Measurements from ENCODE around the gene NOM1. TPM values are rescaled to one million over a fixed set of nuclear protein-coding genes. Genes with fewer than 3 reads are reported as not detected.

The NOM1 gene, protein sequence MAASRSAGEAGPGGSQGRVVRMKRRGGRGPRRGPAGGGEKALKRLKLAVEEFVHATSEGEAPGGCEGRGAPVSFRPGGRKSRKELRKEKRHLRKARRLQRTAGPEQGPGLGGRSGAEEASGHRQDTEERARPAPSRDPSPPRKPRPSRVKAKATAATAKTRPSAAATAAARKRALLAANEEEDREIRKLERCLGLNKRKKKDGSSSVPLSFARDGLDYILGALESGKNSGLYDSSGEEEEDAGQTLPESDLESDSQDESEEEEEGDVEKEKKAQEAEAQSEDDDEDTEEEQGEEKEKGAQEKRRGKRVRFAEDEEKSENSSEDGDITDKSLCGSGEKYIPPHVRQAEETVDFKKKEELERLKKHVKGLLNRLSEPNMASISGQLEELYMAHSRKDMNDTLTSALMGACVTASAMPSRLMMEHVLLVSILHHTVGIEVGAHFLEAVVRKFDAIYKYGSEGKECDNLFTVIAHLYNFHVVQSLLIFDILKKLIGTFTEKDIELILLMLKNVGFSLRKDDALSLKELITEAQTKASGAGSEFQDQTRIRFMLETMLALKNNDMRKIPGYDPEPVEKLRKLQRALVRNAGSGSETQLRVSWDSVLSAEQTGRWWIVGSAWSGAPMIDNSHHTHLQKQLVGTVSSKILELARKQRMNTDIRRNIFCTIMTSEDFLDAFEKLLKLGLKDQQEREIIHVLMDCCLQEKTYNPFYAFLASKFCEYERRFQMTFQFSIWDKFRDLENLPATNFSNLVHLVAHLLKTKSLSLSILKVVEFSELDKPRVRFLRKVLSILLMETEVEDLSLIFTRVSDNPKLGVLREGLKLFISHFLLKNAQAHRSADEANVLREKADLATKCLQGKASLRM
- polyA plus RNA-seq (2011; rRNA removed) (15.5 and 19.1 TPM in 2 replicates), polyA plus RNA-seq (2017; fragmentation: RNase III; extraction: RNeasy Plus Mini Kit Qiagen cat#74134 plus additional on column Dnase treatment) (17.7 to 19.0 TPM (median 18.8 TPM) in 3 replicates), polyA minus RNA-seq (2011; rRNA and poly(A)+ RNA removed) (22.2 and 24.6 TPM in 2 replicates)
- polyA plus RNA-seq (2012; cell fraction: cytosol; rRNA removed): 9.9 and 10.7 TPM in 2 replicates
- polyA plus RNA-seq (2012; cell fraction: nucleus; rRNA removed): 28.0 and 34.9 TPM in 2 replicates

DNA sequence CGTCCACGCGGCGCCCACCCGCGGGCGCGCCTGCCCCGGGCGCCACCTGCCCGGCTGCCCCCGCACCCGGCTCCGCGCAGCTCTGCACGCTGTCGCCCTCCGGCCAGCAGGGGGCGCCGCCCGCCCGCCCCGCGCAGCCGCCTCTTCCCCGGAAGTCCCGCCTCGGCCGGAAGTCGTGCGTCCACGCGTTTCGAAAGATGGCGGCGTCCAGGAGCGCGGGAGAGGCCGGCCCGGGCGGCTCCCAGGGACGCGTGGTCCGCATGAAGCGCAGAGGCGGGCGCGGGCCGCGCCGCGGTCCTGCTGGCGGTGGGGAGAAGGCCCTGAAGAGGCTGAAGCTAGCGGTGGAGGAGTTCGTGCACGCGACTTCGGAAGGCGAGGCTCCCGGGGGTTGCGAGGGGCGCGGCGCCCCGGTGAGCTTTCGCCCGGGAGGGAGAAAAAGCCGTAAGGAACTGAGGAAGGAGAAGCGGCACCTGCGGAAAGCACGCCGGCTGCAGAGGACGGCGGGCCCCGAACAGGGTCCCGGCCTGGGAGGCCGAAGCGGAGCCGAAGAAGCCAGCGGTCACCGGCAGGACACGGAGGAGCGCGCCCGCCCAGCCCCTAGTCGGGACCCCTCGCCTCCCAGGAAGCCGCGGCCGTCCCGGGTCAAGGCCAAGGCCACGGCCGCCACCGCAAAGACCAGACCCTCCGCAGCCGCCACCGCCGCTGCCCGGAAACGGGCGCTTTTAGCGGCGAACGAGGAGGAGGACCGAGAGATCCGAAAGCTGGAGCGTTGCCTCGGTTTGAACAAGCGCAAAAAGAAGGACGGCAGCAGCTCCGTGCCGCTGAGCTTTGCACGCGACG is at the start of gene NOM1:
NOM1 (plus strand) TSS at position 172 of the 840 bp plus-strand sequence; CDS start at position 198, 26 bp downstream.
- ChIA-PET CTCF (interaction anchor here (0.5 to 5.7 kb wide), 26 partner anchors 9 to 396 kb away, joined by 3 to 42 read pairs (median 5); partner anchors contain the start of gene LMBR1), POLR2A (interaction anchor here (0.6 to 1.7 kb wide), 6 partner anchors 15 to 275 kb away, joined by 3 to 12 read pairs (median 3); partner anchors contain the start of genes LMBR1, MNX1 and UBE3C)
- FAIRE-seq (no peak), DNase-seq (ENCODE audit: low read depth in 1 of 2, low spot score in 1 of 2) (peak; percentile 80 to 86), ATAC-seq (peak; percentile 92 to 94)
- Histone ChIP-seq H3K27ac (peak within 1 kb of the TSS; percentile 94), H3K4me2 (peak within 1 kb of the TSS; percentile 93), H3K4me3 (peak within 1 kb of the TSS; percentile 95), H3K9me3 (peaks cover 9% of the 10 kb centered on the region; the same call in 1 of the 3 replicates), H3K4me1 (peaks cover 14% of the 10 kb centered on the region; the same call in 2 of the 3 replicates)
- no peak for TF ChIP-seq FOSB (CRISPR knock-in tag; IDR thresholded peaks at IDR 0.05)
- TF ChIP-seq HDAC2 (IDR thresholded peaks at IDR 0.05): peak; percentile 97
- TF ChIP-seq ZSCAN20 (CRISPR knock-in tag; IDR thresholded peaks at IDR 0.05): no peak
- TF ChIP-seq PHF8 (IDR thresholded peaks at IDR 0.05; ENCODE audit: borderline replicate concordance, low read depth): peak; percentile 84
- TF ChIP-seq, protein P1, sequence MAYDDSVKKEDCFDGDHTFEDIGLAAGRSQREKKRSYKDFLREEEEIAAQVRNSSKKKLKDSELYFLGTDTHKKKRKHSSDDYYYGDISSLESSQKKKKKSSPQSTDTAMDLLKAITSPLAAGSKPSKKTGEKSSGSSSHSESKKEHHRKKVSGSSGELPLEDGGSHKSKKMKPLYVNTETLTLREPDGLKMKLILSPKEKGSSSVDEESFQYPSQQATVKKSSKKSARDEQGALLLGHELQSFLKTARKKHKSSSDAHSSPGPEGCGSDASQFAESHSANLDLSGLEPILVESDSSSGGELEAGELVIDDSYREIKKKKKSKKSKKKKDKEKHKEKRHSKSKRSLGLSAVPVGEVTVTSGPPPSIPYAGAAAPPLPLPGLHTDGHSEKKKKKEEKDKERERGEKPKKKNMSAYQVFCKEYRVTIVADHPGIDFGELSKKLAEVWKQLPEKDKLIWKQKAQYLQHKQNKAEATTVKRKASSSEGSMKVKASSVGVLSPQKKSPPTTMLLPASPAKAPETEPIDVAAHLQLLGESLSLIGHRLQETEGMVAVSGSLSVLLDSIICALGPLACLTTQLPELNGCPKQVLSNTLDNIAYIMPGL (CRISPR knock-in tag; IDR thresholded peaks at IDR 0.05; ENCODE audit: borderline replicate concordance): no peak
- TF ChIP-seq CHD2 (IDR thresholded peaks at IDR 0.05; ENCODE audit: low read length, partially characterized antibody): no peak
- TF ChIP-seq RAD21 (conservative IDR thresholded peaks at IDR 0.05 in 1 of 2, IDR thresholded peaks at IDR 0.05 in 1 of 2): peak; percentile 11 to 39; a peak in 4 of 5 replicates
- TF ChIP-seq NR3C1 (IDR thresholded peaks at IDR 0.05): no peak
- peak; percentile 89 for TF ChIP-seq MYC (IDR thresholded peaks at IDR 0.05; ENCODE audit: borderline replicate concordance, low read length)
- TF ChIP-seq FOSL2 (IDR thresholded peaks at IDR 0.05): no peak
- peak; percentile 11; the same call in 1 of the 2 replicates for TF ChIP-seq FOSL2 (CRISPR knock-in tag; IDR thresholded peaks at IDR 0.05)
- TF ChIP-seq POLR2A (IDR thresholded peaks at IDR 0.05; ENCODE audit: low read length): peak; percentile 69
- peak; percentile 98 for TF ChIP-seq KDM5A (IDR thresholded peaks at IDR 0.05)
- peak; percentile 79 to 97 for TF ChIP-seq JUN (IDR thresholded peaks at IDR 0.05)
- no peak for TF ChIP-seq ZFP36 (IDR thresholded peaks at IDR 0.05; ENCODE audit: borderline replicate concordance, partially characterized antibody)
- TF ChIP-seq ESRRA (IDR thresholded peaks at IDR 0.05; ENCODE audit: borderline replicate concordance, low read length): no peak
- no peak for TF ChIP-seq ZC3H11A (IDR thresholded peaks at IDR 0.05)
- TF ChIP-seq, protein P2, sequence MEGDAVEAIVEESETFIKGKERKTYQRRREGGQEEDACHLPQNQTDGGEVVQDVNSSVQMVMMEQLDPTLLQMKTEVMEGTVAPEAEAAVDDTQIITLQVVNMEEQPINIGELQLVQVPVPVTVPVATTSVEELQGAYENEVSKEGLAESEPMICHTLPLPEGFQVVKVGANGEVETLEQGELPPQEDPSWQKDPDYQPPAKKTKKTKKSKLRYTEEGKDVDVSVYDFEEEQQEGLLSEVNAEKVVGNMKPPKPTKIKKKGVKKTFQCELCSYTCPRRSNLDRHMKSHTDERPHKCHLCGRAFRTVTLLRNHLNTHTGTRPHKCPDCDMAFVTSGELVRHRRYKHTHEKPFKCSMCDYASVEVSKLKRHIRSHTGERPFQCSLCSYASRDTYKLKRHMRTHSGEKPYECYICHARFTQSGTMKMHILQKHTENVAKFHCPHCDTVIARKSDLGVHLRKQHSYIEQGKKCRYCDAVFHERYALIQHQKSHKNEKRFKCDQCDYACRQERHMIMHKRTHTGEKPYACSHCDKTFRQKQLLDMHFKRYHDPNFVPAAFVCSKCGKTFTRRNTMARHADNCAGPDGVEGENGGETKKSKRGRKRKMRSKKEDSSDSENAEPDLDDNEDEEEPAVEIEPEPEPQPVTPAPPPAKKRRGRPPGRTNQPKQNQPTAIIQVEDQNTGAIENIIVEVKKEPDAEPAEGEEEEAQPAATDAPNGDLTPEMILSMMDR (IDR thresholded peaks at IDR 0.05): peak; percentile 89
- TF ChIP-seq MAZ (IDR thresholded peaks at IDR 0.05; ENCODE audit: borderline replicate concordance, low read depth, low read length): 0 out of 2 replicates have a peak, but pooled peaks have one; percentile 22
- TF ChIP-seq, protein P3, sequence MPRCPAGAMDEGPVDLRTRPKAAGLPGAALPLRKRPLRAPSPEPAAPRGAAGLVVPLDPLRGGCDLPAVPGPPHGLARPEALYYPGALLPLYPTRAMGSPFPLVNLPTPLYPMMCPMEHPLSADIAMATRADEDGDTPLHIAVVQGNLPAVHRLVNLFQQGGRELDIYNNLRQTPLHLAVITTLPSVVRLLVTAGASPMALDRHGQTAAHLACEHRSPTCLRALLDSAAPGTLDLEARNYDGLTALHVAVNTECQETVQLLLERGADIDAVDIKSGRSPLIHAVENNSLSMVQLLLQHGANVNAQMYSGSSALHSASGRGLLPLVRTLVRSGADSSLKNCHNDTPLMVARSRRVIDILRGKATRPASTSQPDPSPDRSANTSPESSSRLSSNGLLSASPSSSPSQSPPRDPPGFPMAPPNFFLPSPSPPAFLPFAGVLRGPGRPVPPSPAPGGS (IDR thresholded peaks at IDR 0.05): peak; percentile 78; the same call in 1 of the 3 replicates
- TF ChIP-seq, protein P4, sequence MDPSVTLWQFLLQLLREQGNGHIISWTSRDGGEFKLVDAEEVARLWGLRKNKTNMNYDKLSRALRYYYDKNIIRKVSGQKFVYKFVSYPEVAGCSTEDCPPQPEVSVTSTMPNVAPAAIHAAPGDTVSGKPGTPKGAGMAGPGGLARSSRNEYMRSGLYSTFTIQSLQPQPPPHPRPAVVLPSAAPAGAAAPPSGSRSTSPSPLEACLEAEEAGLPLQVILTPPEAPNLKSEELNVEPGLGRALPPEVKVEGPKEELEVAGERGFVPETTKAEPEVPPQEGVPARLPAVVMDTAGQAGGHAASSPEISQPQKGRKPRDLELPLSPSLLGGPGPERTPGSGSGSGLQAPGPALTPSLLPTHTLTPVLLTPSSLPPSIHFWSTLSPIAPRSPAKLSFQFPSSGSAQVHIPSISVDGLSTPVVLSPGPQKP (IDR thresholded peaks at IDR 0.05; ENCODE audit: low read depth, low read length): no peak
- TF ChIP-seq, protein P5, sequence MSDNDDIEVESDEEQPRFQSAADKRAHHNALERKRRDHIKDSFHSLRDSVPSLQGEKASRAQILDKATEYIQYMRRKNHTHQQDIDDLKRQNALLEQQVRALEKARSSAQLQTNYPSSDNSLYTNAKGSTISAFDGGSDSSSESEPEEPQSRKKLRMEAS (IDR thresholded peaks at IDR 0.05): peak; percentile 93
- TF ChIP-seq SMC3 (IDR thresholded peaks at IDR 0.05): peak; percentile 55; the same call in 2 of the 3 replicates
- TF ChIP-seq CHD4 (IDR thresholded peaks at IDR 0.05; ENCODE audit: borderline replicate concordance): no peak
- 1% methylated on average over 50 of the region's 115 CpGs for WGBS (ENCODE audit: missing lambda C conversion rate)

All from A549 (cell line).